NAMALWA (cell line): Measurements from ENCODE around the gene ABCD1.
"Not testable (repeated sequence)": the region's sequence is repeated elsewhere in the genome, so short reads cannot be mapped to it uniquely, and the experiment has no call there.

Source experiments
- DNase-seq: peaks from one replicate; pipeline ENCODE4 v3.0.0-alpha.2; 2015; ENCODE audit warnings: low spot score

The ABCD1 gene

DNA sequence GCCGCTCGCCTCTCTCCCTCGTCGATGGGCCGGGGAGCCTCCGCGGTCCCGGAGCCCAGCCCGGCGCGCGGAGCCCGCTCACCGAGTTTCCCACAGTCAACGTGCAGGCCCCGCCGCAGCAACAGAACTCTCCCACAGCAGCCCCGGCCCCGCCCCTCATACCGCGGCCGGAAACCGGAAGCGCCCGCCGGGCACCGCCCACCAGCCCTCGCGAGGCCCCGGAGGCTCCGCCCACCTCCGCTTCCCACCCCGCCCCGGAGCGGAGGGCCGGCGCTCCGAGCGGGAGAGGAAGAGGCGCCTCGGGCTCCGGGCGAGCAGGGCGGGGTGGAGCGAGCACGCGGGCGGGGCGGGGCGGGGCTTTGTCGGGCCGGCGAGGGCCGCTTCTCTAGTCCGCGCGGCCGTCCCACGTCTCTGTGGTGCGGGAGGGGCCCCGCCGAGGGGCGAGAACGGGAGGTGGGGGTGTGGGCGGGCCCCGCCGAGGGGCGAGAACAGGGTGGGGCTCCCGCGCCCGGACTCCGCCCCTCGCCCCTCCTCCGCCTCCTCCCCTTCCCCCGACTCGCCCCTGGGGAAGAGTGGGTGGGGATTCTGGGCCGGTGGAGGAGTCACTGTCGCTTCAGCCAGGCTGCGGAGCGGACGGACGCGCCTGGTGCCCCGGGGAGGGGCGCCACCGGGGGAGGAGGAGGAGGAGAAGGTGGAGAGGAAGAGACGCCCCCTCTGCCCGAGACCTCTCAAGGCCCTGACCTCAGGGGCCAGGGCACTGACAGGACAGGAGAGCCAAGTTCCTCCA, at the start of gene ABCD1, which contains the start of gene BCAP31:
ABCD1 (plus strand) TSS at position 605 of the 787 bp plus-strand sequence. CDS start 411 bp downstream, outside the sequence.
BCAP31 (minus strand) TSS at position 136 of the 787 bp plus-strand sequence. CDS start 1,143 bp downstream, outside the sequence.
- peak; percentile 89 for DNase-seq

GRCh38 chrX:153681175-153681574, 43.5 kb upstream of the ABCD1 start:
- DNase-seq = no peak

DNA sequence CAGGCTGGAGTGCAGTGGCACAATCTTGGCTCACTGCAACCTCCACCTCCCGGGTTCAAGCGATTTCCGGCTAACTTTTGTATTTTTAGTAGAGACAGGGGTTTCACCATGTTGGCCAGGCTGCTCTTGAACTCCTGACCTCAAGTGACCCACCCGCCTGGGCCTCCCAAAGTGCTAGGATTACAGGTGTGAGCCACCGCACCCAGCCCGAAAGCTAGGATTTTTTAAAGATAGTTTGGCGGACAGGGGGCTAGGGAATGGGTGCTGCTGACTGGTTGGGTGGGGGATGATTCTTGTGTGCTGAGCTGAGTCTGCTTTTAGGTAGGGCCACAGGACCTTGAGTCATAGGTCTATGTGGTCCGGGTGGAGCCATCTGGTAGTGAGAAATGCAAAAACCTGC, 41.2 kb upstream of the ABCD1 start:
- DNase-seq = not testable (repeated sequence)

DNA sequence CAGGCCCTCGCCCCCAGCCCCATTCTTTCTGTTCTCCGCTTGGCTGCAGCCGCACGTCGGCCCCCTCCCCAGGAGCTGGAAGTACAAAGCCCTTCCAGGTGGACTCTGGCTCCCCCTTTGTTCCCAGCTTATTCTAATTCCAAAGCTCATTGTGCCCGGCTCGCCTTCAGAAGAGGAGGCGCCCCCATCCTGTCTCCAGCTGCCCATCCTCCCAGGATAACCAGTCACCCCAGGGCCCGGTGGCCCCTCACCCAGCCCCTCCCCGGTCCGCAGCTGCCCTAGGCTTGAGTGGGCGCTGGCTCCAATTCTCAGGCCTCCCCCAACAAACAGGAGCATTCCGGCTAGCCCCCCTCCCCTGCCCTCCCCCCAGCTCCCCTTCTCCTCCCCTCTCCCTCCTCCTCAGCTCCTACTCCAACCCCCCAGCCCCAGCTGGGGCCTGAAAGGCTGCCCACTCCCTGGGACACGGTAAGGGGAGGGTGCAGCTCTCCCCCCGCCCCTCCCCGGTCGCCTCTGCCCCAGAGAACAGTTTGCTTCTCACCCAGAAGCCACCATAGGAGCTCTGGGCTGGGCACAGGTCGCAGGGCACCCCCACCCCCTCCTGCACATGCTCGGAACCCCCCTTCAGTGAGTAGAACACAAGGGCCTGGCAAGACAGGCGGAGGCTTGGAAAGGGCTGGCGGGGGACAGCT, 40.0 kb upstream of the ABCD1 start:
- no peak for DNase-seq

GRCh38 chrX:153685156-153685536, 39.5 kb upstream of the ABCD1 start:
- no peak for DNase-seq

DNA sequence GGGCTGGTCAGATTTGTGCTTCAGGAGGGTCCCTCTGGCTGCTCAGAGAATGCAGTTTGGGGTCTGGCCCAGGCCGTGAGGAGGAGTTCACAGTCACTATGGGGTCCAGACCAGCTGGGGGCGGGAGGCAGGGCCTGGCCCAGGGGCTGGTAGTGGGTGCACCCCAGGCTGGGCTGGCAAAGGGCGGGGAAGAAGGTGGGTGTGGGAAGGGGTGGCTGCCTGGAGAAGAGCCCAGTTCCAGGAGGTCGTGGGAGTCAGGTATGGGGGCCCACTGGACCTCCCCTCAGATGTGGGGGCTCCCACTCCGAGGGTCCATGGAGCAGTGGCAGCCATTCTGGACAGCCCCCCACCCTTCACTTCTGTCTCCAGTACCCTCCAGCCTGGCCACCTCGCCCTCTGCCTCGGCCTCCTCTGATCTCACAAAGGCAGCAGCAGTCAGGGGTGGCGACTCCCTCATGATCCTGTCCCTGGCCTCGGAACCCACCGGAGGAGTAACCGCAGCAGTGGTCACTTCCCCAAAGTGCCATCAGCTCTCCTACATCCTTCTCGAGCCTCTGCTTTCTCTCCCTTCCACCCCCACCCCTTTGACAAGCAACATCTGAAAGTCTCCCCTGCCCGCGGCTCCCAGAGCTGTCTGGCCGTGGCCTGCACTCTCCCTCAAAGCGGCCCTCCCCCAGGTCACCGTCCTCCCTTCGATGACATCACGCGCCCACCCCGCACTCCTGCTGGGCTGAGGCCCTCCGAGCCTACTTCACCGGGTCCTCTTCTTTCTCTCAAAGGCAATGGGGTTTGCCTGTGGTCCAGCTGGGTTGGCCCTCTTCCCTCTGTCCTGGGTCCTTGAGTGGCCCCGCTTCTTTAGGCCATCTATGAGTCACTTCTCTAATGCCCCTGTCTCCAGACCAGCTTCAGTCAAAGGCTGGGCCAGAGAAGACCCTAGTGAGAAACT, 38.6 kb upstream of the ABCD1 start:
- no peak for DNase-seq

- DNase-seq = no peak
Observed at GRCh38 chrX:153686711-153687110, 37.9 kb upstream of the ABCD1 start.

DNA sequence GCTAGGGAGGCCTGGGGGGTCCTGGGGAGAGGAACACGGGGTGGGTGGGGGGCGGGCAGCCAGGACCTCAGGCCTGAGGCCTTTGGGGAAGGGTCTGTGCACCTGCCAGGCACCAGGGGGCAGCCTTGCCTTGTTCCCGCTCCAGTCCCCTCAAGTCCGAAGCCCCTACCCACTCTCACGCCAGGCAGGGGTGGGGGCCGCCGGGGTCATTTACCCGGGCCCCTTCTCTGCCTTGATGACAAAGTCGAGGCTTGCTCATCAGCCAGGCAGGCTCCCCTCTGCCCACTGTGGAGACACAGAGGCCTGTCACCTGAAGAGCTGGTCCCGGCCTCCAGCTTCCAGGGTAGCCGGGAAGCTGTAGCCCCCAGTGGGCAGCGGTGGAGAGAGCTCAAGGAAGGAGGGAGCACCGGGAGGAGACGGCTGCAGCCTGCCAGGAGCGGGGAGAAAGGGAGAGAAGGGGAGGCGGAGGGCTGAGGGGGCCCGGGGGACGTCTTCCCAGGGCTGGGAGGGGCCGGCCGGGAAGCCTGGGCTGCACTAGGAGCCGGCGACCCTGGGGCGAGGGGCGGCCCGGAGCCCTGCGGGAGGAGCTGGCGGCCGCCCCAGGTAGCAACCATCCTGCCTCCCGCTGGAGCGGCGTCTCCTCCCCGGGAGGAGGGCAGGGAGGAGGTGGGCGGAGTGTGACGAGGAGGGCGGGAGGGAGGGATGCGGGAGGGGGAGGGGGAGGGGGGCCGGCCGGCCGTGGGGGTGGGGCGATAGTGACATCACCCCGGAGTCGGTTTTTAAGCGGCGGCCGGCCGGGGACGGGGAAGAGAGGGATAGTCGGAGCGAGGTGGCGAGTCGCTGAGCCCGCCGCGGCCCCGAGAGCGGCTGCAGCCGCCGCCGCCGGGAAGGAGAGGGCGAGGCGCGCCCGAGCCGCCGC, 37.3 kb upstream of the ABCD1 start, which contains the start of gene SLC6A8:
SLC6A8 (plus strand) TSS at position 806 of the 919 bp plus-strand sequence. CDS start 649 bp downstream, outside the sequence.
- DNase-seq = peak; percentile 15

- no peak for DNase-seq
Observed at GRCh38 chrX:153688071-153688470, 36.6 kb upstream of the ABCD1 start.

DNA sequence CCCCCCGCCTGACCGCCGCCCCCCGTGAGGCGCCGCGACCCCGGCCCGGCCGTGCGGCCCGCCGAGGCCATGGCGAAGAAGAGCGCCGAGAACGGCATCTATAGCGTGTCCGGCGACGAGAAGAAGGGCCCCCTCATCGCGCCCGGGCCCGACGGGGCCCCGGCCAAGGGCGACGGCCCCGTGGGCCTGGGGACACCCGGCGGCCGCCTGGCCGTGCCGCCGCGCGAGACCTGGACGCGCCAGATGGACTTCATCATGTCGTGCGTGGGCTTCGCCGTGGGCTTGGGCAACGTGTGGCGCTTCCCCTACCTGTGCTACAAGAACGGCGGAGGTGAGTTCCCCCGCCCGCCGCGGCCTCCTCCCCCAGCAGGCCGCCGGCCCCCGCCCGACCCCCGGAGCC, 36.1 kb upstream of the ABCD1 start:
- DNase-seq = no peak

DNA sequence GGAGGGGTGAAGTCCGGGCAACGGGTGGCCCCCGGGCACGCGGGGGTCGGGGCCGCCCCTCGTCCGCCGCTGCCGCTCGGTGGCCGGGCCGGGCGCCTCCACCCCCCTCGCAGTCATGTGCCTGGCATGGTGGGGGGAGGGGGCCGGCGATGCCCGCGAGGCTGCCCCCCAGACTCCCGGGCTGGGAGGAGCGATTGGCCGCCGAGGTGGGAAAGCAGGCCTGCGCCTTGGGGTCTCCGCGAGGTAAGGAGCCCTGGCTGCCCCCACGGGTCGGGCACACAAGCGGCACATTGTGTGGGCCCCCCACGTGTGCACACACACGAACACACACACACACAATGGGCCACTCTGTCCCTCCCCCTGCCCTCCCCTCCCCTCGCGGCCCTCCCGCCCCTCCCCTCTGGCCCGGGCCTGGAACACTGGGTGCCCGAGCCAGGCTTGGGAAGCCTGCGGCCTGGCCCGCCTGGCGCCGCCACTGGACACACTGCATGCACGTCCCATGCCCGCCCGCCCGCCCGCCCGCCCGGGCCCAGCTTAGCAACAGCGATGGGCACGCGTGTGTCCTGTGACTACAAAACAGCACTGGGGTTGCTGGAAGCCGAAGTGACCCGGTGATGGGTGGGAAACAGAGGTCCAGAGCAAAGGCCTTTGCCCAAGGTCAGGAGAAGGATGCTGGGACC, 35.6 kb upstream of the ABCD1 start:
- no peak for DNase-seq

- DNase-seq = no peak
Observed at GRCh38 chrX:153689654-153690465, 34.8 kb upstream of the ABCD1 start.

GRCh38 chrX:153690466-153690865, 34.2 kb upstream of the ABCD1 start:
- DNase-seq = no peak

DNA sequence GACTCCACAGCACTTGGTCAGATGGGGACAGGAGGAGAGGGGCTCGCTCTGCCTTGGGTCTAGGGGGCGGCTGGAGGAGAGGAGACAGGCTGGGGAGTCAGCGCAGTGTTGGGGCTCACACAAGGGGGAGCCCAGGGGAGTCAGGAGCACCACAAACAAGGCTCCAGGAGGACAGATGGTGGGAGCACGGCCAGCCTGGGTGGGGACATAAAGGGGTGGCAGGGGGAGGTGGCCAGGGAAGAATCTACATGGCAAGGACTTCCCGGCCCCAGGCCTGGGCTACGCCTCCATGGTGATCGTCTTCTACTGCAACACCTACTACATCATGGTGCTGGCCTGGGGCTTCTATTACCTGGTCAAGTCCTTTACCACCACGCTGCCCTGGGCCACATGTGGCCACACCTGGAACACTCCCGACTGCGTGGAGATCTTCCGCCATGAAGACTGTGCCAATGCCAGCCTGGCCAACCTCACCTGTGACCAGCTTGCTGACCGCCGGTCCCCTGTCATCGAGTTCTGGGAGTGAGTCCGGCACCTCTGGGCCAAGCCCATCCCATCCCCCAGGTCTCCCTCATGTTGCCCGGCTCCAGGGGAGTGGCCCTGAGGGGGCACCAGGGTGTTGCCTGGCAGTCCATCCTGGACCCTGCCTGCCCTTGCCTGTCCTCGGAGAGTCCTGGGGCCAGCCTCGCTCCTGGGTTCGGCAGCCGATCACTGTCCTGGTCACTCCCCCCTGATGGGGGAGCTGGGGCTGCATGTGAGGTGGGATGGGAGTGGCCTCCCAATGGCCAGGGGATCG, 33.4 kb upstream of the ABCD1 start:
- DNase-seq = not testable (repeated sequence)

- no peak for DNase-seq
Observed at GRCh38 chrX:153692003-153692402, 32.7 kb upstream of the ABCD1 start.

- DNase-seq = no peak
Observed at GRCh38 chrX:153692611-153693156, 32.0 kb upstream of the ABCD1 start.

DNA sequence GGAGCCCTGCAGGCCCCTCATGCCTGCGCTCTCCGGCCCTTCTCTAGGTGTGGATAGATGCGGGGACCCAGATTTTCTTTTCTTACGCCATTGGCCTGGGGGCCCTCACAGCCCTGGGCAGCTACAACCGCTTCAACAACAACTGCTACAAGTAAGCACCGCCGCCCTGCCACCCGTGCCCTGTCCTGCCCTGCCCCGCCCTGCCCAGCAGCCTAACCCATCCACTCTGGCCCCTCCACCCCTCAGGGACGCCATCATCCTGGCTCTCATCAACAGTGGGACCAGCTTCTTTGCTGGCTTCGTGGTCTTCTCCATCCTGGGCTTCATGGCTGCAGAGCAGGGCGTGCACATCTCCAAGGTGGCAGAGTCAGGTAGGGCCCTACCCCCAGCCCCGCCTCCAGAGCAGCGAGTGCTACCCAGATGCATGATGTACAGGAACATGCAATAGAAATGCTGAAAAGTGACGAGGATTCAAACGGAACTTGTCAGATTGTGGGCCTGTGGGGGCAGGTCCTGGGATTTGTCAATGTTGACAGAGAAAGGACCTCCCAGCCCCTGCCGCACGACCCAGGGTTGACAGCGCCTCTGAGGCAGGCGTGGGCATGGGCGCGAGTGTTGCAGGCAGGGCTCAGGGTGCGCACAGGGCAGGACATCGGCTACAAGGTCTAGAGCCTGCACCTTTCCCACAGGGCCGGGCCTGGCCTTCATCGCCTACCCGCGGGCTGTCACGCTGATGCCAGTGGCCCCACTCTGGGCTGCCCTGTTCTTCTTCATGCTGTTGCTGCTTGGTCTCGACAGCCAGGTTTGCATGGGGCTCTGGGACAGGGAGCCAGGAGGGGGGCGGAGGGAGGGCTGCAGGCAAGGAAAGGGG, 31.2 kb upstream of the ABCD1 start:
- no peak for DNase-seq
